ENCODE measurements around the gene MYO5B.

- TF ChIP-seq CTCF (conservative IDR thresholded peaks at IDR 0.05) (no peak), ZFX (IDR thresholded peaks at IDR 0.05) (no peak)
Observed at GRCh38 chr18:50090370-50091312, 104.3 kb downstream of the MYO5B start.
